ENCODE measurements around the gene FLVCR1. TPM values are rescaled to one million over a fixed set of nuclear protein-coding genes. Genes with fewer than 3 reads are reported as not detected.

Gene FLVCR1
- total RNA-seq, 6 donors from 2014 or later, result 5.2 to 9.4 (median 8.3) TPM

DNA sequence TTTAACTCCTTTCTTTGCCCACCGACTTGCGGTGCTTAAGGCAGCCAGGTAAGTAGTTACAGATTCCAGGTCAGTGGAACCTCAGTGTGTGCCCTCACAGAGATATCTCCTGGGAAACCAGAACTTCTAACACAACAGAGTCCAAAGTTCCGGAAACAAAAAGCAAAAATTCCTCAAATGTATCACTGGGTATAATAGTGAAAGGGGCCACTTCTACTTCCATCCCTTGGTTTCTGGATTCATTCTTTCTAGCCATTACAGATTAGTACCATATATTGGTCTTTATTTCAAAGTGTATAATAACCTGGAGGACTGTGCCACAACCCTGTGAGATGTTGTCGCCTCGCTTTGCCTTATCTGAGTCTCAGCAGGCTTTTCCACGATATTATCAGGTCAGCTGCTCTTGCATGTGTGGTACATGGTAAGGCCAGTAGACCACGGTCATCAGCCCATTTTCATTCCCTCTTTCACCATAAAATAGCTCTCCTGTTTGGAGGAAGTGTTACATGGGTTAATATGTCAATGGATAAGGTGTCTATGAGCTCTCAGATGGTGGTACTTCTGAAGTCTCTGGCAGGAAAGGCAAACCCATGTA, 77.4 kb downstream of the FLVCR1 start:
- ATAC-seq (ENCODE audit: low FRiP score in 2 of 2) (no peak), DNase-seq (no peak)
- H3K36me3 ChIP-seq, result no peaks in the 10 kb centered on the region
- peaks cover 0 to 5% (median 2%) of the 10 kb centered on the region in 4 donors for H3K9me3 ChIP-seq
- H3K4me3 ChIP-seq, result no peak overlapping the region
- no peaks in the 10 kb centered on the region for H3K27me3 ChIP-seq
- H3K27ac ChIP-seq, result no peak overlapping the region
- H3K4me1 ChIP-seq, result no peaks in the 10 kb centered on the region
- TF ChIP-seq, protein P1, sequence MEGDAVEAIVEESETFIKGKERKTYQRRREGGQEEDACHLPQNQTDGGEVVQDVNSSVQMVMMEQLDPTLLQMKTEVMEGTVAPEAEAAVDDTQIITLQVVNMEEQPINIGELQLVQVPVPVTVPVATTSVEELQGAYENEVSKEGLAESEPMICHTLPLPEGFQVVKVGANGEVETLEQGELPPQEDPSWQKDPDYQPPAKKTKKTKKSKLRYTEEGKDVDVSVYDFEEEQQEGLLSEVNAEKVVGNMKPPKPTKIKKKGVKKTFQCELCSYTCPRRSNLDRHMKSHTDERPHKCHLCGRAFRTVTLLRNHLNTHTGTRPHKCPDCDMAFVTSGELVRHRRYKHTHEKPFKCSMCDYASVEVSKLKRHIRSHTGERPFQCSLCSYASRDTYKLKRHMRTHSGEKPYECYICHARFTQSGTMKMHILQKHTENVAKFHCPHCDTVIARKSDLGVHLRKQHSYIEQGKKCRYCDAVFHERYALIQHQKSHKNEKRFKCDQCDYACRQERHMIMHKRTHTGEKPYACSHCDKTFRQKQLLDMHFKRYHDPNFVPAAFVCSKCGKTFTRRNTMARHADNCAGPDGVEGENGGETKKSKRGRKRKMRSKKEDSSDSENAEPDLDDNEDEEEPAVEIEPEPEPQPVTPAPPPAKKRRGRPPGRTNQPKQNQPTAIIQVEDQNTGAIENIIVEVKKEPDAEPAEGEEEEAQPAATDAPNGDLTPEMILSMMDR (IDR thresholded peaks at IDR 0.05), result no peak
- TF ChIP-seq POLR2A (IDR thresholded peaks at IDR 0.05) (no peak), EP300 (IDR thresholded peaks at IDR 0.05) (no peak), POLR2AphosphoS5 (IDR thresholded peaks at IDR 0.05) (no peak)
- 90 to 96% methylated on average over 7 of the region's 7 CpGs for WGBS, 2 donors

DNA sequence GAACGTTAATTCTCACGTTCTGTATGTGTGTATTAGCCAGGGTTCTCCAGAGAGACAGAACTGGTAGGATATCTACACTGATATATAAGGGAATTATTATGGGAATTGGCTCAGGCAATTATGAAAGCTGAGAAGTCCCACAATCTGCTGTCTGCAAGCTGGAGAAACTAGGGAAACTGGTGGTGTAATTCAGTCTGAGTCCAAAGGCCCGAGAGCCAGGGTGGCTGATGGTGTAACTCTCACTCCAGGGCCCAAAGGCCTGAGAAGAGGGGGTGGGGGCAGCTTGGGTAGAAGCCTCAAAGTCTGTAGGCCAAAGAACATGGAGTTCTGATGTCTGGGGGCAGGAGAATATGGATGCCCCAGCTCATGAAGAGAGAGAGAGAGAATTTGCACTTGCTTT, 79.0 kb downstream of the FLVCR1 start:
- H3K27me3 ChIP-seq, result no peaks in the 10 kb centered on the region
- ATAC-seq (ENCODE audit: low FRiP score in 2 of 2), result no peak
- H3K9me3 ChIP-seq, result peaks cover 0 to 7% (median 3%) of the 10 kb centered on the region in 4 donors
- no peaks in the 10 kb centered on the region for H3K4me1 ChIP-seq
- H3K27ac ChIP-seq, result no peak overlapping the region
- no peaks in the 10 kb centered on the region for H3K36me3 ChIP-seq
- TF ChIP-seq POLR2A (IDR thresholded peaks at IDR 0.05), result no peak
- no peak for TF ChIP-seq POLR2AphosphoS5 (IDR thresholded peaks at IDR 0.05)
- TF ChIP-seq EP300 (IDR thresholded peaks at IDR 0.05), result no peak
- TF ChIP-seq, protein P1 (IDR thresholded peaks at IDR 0.05), result no peak
- no peak for DNase-seq
- H3K4me3 ChIP-seq, result no peak overlapping the region
- 93 to 95% methylated on average over 3 of the region's 3 CpGs for WGBS, 2 donors

DNA sequence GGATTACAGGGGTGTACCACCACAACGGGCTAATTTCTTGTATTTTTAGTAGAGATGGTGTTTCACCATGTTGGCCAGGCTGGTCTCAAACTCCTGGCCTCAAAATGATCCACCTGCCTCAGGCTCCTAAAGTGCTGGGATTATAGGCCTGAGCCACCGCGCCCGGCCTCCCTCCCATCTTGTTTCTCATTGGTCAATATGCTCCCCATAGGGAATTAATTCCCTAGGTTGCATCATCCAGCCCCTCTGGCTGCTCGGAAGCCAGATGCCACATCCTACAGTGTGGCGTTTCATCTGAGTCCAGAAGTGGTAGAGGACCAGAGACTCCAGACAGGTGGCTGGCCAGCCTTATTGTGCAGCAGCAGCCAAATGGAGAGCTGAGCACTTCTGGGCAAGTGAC, 80.8 kb downstream of the FLVCR1 start:
- DNase-seq (no peak), ATAC-seq (ENCODE audit: low FRiP score in 2 of 2) (no peak)
- Histone ChIP-seq H3K36me3 (no peaks in the 10 kb centered on the region), H3K4me3 (no peak overlapping the region), H3K27ac (no peak overlapping the region), H3K9me3 (peaks cover 0 to 7% (median 3%) of the 10 kb centered on the region in 4 donors), H3K4me1 (no peaks in the 10 kb centered on the region), H3K27me3 (no peaks in the 10 kb centered on the region)
- WGBS, 2 donors, result 91 to 94% methylated on average over 4 to 6 of the region's 6 CpGs
- no peak for TF ChIP-seq POLR2A (IDR thresholded peaks at IDR 0.05)
- TF ChIP-seq POLR2AphosphoS5 (IDR thresholded peaks at IDR 0.05), result no peak
- TF ChIP-seq EP300 (IDR thresholded peaks at IDR 0.05), result no peak
- TF ChIP-seq, protein P1 (IDR thresholded peaks at IDR 0.05), result no peak

DNA sequence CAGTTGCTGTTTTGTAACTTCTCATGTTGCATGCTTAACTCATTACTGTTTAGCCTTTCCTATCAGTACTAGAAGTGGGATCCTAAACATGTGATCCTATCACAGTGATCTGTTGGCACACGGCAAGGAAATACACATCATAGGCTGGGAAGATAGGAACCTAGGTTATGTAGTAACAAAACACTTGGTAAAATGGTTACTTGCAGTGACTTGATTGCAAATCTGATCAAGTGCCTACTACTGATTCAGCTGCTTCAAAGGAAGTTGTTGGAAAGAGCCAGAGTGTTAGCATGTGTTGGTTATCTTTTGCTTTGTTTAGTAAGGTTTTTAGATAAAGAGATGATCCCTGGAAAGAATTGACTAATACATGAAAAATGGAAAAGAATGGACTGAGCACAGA, 83.4 kb downstream of the FLVCR1 start:
- TF ChIP-seq POLR2A (IDR thresholded peaks at IDR 0.05) (no peak), EP300 (IDR thresholded peaks at IDR 0.05) (no peak), POLR2AphosphoS5 (IDR thresholded peaks at IDR 0.05) (no peak)
- TF ChIP-seq, protein P1 (IDR thresholded peaks at IDR 0.05), result no peak
- Histone ChIP-seq H3K27me3 (no peaks in the 10 kb centered on the region), H3K4me3 (no peak overlapping the region), H3K27ac (no peak overlapping the region), H3K4me1 (no peaks in the 10 kb centered on the region), H3K9me3 (peaks cover 0 to 7% (median 3%) of the 10 kb centered on the region in 4 donors), H3K36me3 (no peaks in the 10 kb centered on the region)
- ATAC-seq (ENCODE audit: low FRiP score in 2 of 2), result no peak
- WGBS, 2 donors, result 85 to 94% methylated on average over 1 of the region's 1 CpG
- no peak for DNase-seq

Data from upper lobe of left lung (tissue), 6 donors.